Right lobe of liver (tissue), 6 donors: ENCODE data around the gene ACTG2. TPM values are rescaled to one million over a fixed set of nuclear protein-coding genes. Genes with fewer than 3 reads are reported as not detected.
A peak's percentile ranks its signal among the peaks of the same experiment; 100 is the strongest.

Experiments
- ATAC-seq, 4 donors: fragments of 200-7000 bp; cut with Tn5 transposase; one replicate each; pipeline ENCODE4 v1.9.1; 2020; ENCODE audit warnings: mild to moderate bottlenecking in 4 of 4, moderate library complexity in 4 of 4
- DNase-seq, 3 donors: peaks; one replicate each; pipeline ENCODE4 v3.0.0-alpha.2; 2020
- H3K27ac ChIP-seq, 3 donors: fragments of 200-600 bp; one replicate each; pipeline ENCODE4 v1.8.0; 2022
- H3K27me3 ChIP-seq, 2 donors: fragments of 200-600 bp; one replicate each; pipeline ENCODE4 v1.8.0; 2022
- H3K36me3 ChIP-seq, 4 donors: fragments of 200-600 bp; sonication (generic) in 1 of 4; one replicate each; pipeline versions ENCODE4 v1.5.1 to v1.8.0; 2017 to 2022; ENCODE audit warnings: control low read depth in 1 of 4
- H3K4me1 ChIP-seq, 4 donors: fragments of 200-600 bp; sonication (generic) in 1 of 4; one replicate each; pipeline versions ENCODE4 v1.5.1 to v1.8.0; 2017 to 2022; ENCODE audit warnings: control low read depth in 1 of 4
- H3K4me3 ChIP-seq, 3 donors: fragments of 200-600 bp; one replicate each; pipeline ENCODE4 v1.8.0; 2022
- H3K9me3 ChIP-seq, 4 donors: fragments of 200-600 bp; sonication (generic) in 1 of 4; one replicate each; pipeline versions ENCODE4 v1.5.1 to v1.8.0; 2017 to 2022; ENCODE audit warnings: control low read depth in 1 of 4
- POLR2A ChIP-seq: fragments of 450-650 bp; IDR thresholded peaks from one replicate; pipeline ENCODE4 v1.6.1; 2017; ENCODE audit warnings: antibody characterized with exemption, mild to moderate bottlenecking
- WGBS: methylation state at CpG from one replicate; pipeline ENCODE4 v1.1.6; 2018; ENCODE audit warnings: low coverage, low lambda C conversion rate; ENCODE audit not compliant: insufficient coverage; ENCODE audit errors: missing lambda C conversion rate; 5-methylcytosine and 5-hydroxymethylcytosine counted together
- intact Hi-C, 2 donors: fragments of 100-400 bp; cut with DNase I; formaldehyde crosslinking; loops; one replicate each; pipeline versions ENCODE4 v1.11.2 to v1.14.1; 2022
- total RNA-seq, 6 experiments: library from RNA; depleted of rRNA in 2 of 6; stranded (reverse); fragments of >200 nt in 2 of 6; fragmentation: NEBNext Ultra II Directional in 3 of 6; extraction: Animal tissue kit (Norgen Biotek cat#: 25700) in 3 of 6; gene quantifications; one replicate each; pipeline versions ENCODE4 v1.1.0 to v1.2.4, GENCODE V29; 2016 to 2023
- TF ChIP-seq, protein P1 (sequence below), 4 donors: fragments of 200-600 bp in 3 of 4; fragments of 450-650 bp in 1 of 4; IDR thresholded peaks; one replicate each; pipeline versions ENCODE4 v1.5.1 to v1.8.0; 2016 to 2022; ENCODE audit warnings: antibody characterized with exemption in 4 of 4, mild to moderate bottlenecking in 2 of 4
- donor health status: DM: no; HTN: yes; CAD: no.
- donor health status: DM: no; HTN: no; CAD: no.
- donor health status: DM: no; HTN: no; CAD: no.
- donor health status: DM: no; HTN: yes; CAD: no.
- donor health status: DM: no; HTN: yes; CAD: no.

The ACTG2 gene
- total RNA-seq, 6 experiments from 2014 or later = 0.39 to 12.8 (median 1.1) TPM

DNA sequence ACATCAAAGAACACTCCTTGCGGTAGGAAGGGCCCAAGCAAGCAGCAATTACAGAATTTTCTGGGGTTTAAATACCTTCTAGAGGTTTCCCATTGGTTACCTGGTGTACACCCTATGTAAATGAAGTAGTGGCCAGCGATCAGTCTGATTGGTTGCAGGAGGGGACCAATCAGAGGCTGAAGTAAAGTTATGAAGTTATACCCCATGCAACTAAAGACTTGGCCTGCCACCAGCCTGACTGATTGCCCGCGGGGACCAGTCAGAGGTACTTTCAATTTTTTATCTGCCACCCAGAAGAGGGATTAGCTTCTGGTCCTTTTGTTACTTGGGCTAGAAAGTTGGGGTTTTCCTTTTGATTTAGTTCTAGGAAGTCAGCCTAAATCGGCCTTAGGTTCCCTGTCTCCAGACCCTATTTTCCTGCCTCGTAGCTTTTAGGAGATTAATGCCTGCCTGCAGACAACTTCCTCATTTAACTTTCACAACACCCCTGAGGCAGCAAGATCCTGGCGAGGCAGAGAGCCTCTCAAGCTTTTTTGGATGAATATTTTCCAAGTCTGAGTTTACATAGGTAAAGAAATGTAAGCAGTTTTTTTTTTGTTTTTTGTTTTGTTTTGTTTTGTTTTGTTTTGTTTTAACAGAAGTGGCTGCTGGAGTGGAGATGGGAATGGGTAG lies 32.4 kb downstream of the ACTG2 start:
- no peaks in the 10 kb centered on the region for H3K36me3 ChIP-seq
- WGBS = 55% methylated on average over 4 of the region's 7 CpGs
- DNase-seq (no peak), ATAC-seq (no peak)
- intact Hi-C loops = no loop called here
- H3K9me3 ChIP-seq = no peaks in the 10 kb centered on the region
- TF ChIP-seq, protein P1, sequence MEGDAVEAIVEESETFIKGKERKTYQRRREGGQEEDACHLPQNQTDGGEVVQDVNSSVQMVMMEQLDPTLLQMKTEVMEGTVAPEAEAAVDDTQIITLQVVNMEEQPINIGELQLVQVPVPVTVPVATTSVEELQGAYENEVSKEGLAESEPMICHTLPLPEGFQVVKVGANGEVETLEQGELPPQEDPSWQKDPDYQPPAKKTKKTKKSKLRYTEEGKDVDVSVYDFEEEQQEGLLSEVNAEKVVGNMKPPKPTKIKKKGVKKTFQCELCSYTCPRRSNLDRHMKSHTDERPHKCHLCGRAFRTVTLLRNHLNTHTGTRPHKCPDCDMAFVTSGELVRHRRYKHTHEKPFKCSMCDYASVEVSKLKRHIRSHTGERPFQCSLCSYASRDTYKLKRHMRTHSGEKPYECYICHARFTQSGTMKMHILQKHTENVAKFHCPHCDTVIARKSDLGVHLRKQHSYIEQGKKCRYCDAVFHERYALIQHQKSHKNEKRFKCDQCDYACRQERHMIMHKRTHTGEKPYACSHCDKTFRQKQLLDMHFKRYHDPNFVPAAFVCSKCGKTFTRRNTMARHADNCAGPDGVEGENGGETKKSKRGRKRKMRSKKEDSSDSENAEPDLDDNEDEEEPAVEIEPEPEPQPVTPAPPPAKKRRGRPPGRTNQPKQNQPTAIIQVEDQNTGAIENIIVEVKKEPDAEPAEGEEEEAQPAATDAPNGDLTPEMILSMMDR (IDR thresholded peaks at IDR 0.05) = no peak
- TF ChIP-seq POLR2A = no peak
- H3K4me1 ChIP-seq = peaks cover 0 to 16% (median 10%) of the 10 kb centered on the region in 4 donors
- no peaks in the 10 kb centered on the region for H3K27me3 ChIP-seq
- no peak overlapping the region for H3K27ac ChIP-seq
- H3K4me3 ChIP-seq = no peak overlapping the region

DNA sequence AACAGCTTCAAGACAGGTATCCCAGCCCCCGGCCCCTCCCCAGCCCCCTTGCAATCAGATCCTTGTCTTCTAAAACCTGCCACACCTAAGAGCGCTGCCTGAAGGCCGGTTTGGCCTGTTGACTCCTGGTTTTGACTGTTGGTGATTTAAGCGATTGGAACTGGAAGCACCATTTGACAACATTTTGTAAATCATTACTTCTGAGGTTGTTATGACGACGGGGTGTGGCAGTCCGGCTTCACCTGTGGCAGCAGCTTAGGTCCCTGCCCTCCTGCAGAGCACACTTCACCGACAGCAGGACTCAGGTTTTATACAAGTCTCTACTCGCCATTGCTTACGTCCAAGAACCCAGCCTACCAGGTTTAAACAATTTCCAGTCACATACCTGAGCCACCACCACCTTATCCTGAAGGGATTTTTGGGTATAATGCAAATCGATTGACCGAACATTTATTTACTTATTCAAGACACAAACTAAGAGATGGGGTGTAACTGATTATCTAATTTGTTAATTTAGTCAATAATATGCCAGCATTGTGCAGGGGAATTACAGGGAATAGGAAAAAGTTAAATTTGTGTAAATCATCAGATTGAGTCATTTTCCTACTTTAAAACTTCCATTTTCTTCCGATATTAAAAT lies 33.2 kb downstream of the ACTG2 start:
- TF ChIP-seq, protein P1 (IDR thresholded peaks at IDR 0.05) = no peak
- TF ChIP-seq POLR2A = no peak
- WGBS = 74% methylated on average over 8 of the region's 13 CpGs
- ATAC-seq = no peak
- peak overlapping the region; percentile 74 to 83 (median 78) for H3K4me3 ChIP-seq
- peak overlapping the region in 2 of 3 donors; percentile 87 to 93 for H3K27ac ChIP-seq
- no peak for DNase-seq
- H3K4me1 ChIP-seq = peaks cover 0 to 16% (median 10%) of the 10 kb centered on the region in 4 donors
- no peaks in the 10 kb centered on the region for H3K36me3 ChIP-seq
- intact Hi-C loops = no loop called here
- H3K27me3 ChIP-seq = no peaks in the 10 kb centered on the region
- no peaks in the 10 kb centered on the region for H3K9me3 ChIP-seq

DNA sequence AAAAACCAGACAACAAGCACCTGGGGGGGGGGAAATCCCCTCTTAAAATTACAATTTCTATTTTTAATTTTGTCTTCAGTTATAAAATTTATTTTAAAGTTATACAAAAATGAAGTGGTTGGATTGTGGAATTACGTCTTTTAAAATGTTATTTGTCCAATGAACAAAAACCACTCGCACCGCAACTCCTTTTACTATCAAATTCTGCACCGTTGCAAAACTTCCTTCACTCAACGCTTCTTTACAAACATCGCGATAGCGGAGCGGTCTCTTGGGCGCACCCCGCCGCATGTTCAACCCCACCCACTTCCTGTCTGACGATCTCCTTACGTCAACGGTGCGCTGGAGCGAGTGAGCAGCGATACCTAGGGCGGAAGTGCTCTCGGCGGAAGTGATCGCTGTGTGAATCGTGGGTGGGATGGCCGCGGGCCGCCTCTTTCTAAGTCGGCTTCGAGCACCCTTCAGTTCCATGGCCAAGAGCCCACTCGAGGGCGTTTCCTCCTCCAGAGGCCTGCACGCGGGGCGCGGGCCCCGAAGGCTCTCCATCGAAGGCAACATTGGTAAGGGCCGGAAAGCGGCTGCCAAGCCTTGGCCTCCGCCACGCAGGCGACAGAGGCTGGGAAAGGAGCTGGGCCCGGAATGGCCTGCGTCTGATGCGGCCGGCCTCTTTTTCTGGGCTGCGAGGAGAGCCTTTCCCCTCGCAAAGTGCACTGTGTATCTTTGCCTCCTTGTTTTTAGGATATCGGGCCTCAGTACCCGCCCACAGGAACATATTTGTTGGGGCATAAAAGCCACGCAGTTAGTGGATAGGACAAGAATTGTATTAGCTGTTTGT lies 33.9 kb downstream of the ACTG2 start, which contains the start of gene DGUOK:
TSS of gene DGUOK (plus strand) at position 388 of the 835 bp plus-strand sequence. CDS start at position 419, 31 bp downstream.
- peak; percentile 100 for ATAC-seq
- intact Hi-C loops = no loop called here
- Histone ChIP-seq H3K4me3 (peak within 1 kb of the TSS; percentile 74 to 83 (median 78)), H3K36me3 (no peaks in the 10 kb centered on the region), H3K27ac (peak within 1 kb of the TSS; percentile 78 to 93 (median 87)), H3K9me3 (no peaks in the 10 kb centered on the region), H3K4me1 (peaks cover 0 to 16% (median 10%) of the 10 kb centered on the region in 4 donors), H3K27me3 (no peaks in the 10 kb centered on the region)
- peak; percentile 96 for TF ChIP-seq POLR2A
- TF ChIP-seq, protein P1 (IDR thresholded peaks at IDR 0.05) = no peak
- DNase-seq = peak; percentile 97 to 98 (median 97)
- under 1% methylated on average over 32 of the region's 50 CpGs for WGBS

DNA sequence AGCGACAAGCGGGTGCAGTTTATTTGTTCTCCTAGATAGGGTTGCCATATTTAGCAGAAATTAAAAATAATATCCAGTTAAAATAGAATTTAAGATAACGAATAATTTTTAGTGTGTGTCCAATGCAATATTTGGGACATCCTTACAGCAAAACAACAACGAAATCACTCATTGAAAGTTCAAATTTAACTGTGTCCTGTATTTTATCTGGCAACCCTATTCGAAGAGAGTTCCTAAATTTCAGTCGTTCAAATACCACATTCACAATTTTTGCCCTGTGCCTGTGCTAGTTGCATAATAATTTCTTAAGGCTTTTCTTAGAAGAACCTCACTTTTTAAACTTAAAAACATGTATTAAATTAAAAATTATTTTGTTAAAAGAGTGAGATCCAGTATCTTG lies 34.5 kb downstream of the ACTG2 start:
- WGBS = 13% methylated on average over 6 of the region's 6 CpGs
- peak overlapping the region; percentile 78 to 93 (median 87) for H3K27ac ChIP-seq
- H3K27me3 ChIP-seq = no peaks in the 10 kb centered on the region
- no peak for DNase-seq
- intact Hi-C loops = no loop called here
- H3K36me3 ChIP-seq = peaks cover 0 to under 1% (median 0%) of the 10 kb centered on the region in 4 donors
- peaks cover 0 to 16% (median 10%) of the 10 kb centered on the region in 4 donors for H3K4me1 ChIP-seq
- peak overlapping the region; percentile 74 to 83 (median 78) for H3K4me3 ChIP-seq
- H3K9me3 ChIP-seq = no peaks in the 10 kb centered on the region
- ATAC-seq = no peak
- TF ChIP-seq, protein P1 (IDR thresholded peaks at IDR 0.05) = no peak
- TF ChIP-seq POLR2A = no peak
